DND-41 (cell line): ENCODE data around the gene PBLD.

Experiments used
- ATAC-seq: fragments of 200-7000 bp; cut with Tn5 transposase; 3 replicates; pipeline ENCODE4 v1.9.1; 2021; ENCODE audit warnings: low read depth; ENCODE audit not compliant: insufficient read depth
- DNase-seq: peaks from one replicate; pipeline ENCODE4 v3.0.0-alpha.2; 2020
- H2AFZ ChIP-seq: 2 replicates; pipeline ENCODE4 v1.6.0; 2012; ENCODE audit warnings: low read depth, low read length
- H3K27ac ChIP-seq: 2 replicates; pipeline ENCODE4 v1.5.1; 2012; ENCODE audit warnings: low read length, inconsistent platforms
- H3K27me3 ChIP-seq: fragments of 200-600 bp; sonication (generic); 2 replicates; pipeline ENCODE4 v1.6.0; 2012; ENCODE audit warnings: low read length, mild to moderate bottlenecking, inconsistent platforms; ENCODE audit not compliant: insufficient read depth, poor library complexity
- H3K36me3 ChIP-seq: 2 replicates; pipeline ENCODE4 v1.5.1; 2012; ENCODE audit warnings: low read length, inconsistent platforms; ENCODE audit not compliant: insufficient read depth
- H3K4me1 ChIP-seq: 2 replicates; pipeline ENCODE4 v1.5.1; 2012; ENCODE audit warnings: mild to moderate bottlenecking, low read length; ENCODE audit not compliant: insufficient read depth
- H3K4me2 ChIP-seq: 2 replicates; pipeline ENCODE4 v1.6.0; 2012; ENCODE audit warnings: mild to moderate bottlenecking, moderate library complexity, low read length, inconsistent platforms; ENCODE audit not compliant: insufficient read depth
- H3K4me3 ChIP-seq, 2 experiments: fragments of 200-600 bp in 1 of 2; shearing (Covaris generic) in 1 of 2; 2 replicates each; pipeline ENCODE4 v1.5.1; 2012 to 2016; ENCODE audit warnings: inconsistent platforms in 2 of 2, low read length in 2 of 2, mild to moderate bottlenecking in 2 of 2, low read depth in 1 of 2, moderate library complexity in 1 of 2
- H3K79me2 ChIP-seq: 2 replicates; pipeline ENCODE4 v1.6.0; 2012; ENCODE audit warnings: low read length, inconsistent platforms; ENCODE audit not compliant: insufficient read depth
- H3K9ac ChIP-seq: 2 replicates; pipeline ENCODE4 v1.6.0; 2012; ENCODE audit warnings: low read depth, mild to moderate bottlenecking, inconsistent platforms, low read length, moderate library complexity
- H3K9me3 ChIP-seq: 2 replicates; pipeline ENCODE4 v1.5.1; 2012; ENCODE audit warnings: low read length, moderate library complexity, mild to moderate bottlenecking, inconsistent platforms; ENCODE audit not compliant: insufficient read depth, severe bottlenecking
- H4K20me1 ChIP-seq: 2 replicates; pipeline ENCODE4 v1.6.0; 2012; ENCODE audit warnings: low read length; ENCODE audit not compliant: insufficient read depth
- CTCF ChIP-seq: IDR thresholded peaks from 2 replicates; pipeline ENCODE4 v1.5.1; 2012; ENCODE audit warnings: borderline replicate concordance, low read length, moderate library complexity, mild to moderate bottlenecking; ENCODE audit not compliant: poor library complexity, severe bottlenecking; ENCODE audit errors: extremely low read depth
- EZH2 ChIP-seq: IDR thresholded peaks from 3 replicates; pipeline ENCODE4 v1.6.1; 2012; ENCODE audit warnings: borderline replicate concordance, low read depth, mild to moderate bottlenecking, moderate library complexity, low read length, inconsistent platforms; ENCODE audit not compliant: severe bottlenecking

Gene PBLD

GRCh38 chr10:68271196-68271882, 61.4 kb downstream of the PBLD start:
- TF ChIP-seq CTCF (no peak), EZH2 (no peak)
- peaks cover 5% of the 10 kb centered on the region for H3K9me3 ChIP-seq
- no peak overlapping the region for H3K9ac ChIP-seq
- no peak for ATAC-seq
- H3K27ac ChIP-seq, result no peak overlapping the region
- no peaks in the 10 kb centered on the region for H3K79me2 ChIP-seq
- no peak overlapping the region for H3K4me2 ChIP-seq
- no peaks in the 10 kb centered on the region for H3K4me1 ChIP-seq
- no peak for DNase-seq
- H3K27me3 ChIP-seq, result no peaks in the 10 kb centered on the region
- no peaks in the 10 kb centered on the region for H3K36me3 ChIP-seq
- no peak overlapping the region for H3K4me3 ChIP-seq
- H2AFZ ChIP-seq, result no peak overlapping the region
- no peaks in the 10 kb centered on the region for H4K20me1 ChIP-seq

- Histone ChIP-seq H2AFZ (no peak overlapping the region), H3K4me1 (no peaks in the 10 kb centered on the region), H3K9ac (no peak overlapping the region), H3K79me2 (no peaks in the 10 kb centered on the region), H3K4me3 (no peak overlapping the region), H4K20me1 (no peaks in the 10 kb centered on the region), H3K27me3 (no peaks in the 10 kb centered on the region), H3K27ac (no peak overlapping the region), H3K9me3 (peaks cover 5% of the 10 kb centered on the region), H3K36me3 (no peaks in the 10 kb centered on the region), H3K4me2 (no peak overlapping the region)
- ATAC-seq (no peak), DNase-seq (no peak)
- TF ChIP-seq EZH2, result no peak
- TF ChIP-seq CTCF, result no peak
Measured at GRCh38 chr10:68269562-68270290, 63.0 kb downstream of the PBLD start.

- Histone ChIP-seq H3K9ac (no peak overlapping the region), H3K36me3 (no peaks in the 10 kb centered on the region), H3K4me1 (no peaks in the 10 kb centered on the region), H3K4me2 (no peak overlapping the region), H3K9me3 (peaks cover 3% of the 10 kb centered on the region), H2AFZ (no peak overlapping the region), H3K27me3 (peaks cover 4% of the 10 kb centered on the region), H3K79me2 (no peaks in the 10 kb centered on the region), H3K4me3 (no peak overlapping the region), H4K20me1 (no peaks in the 10 kb centered on the region), H3K27ac (no peak overlapping the region)
- ATAC-seq, result no peak
- TF ChIP-seq EZH2 (no peak), CTCF (no peak)
- DNase-seq, result no peak
Measured at GRCh38 chr10:68261132-68261856, 71.4 kb downstream of the PBLD start.
